ENCODE data around the gene CYTH1.

The CYTH1 gene

GRCh38 chr17:78765821-78766220 is 16.3 kb downstream of the CYTH1 start:
- Histone ChIP-seq H2AFZ (ENCODE audit: low read depth) (no peak overlapping the region), H3K79me2 (ENCODE audit: insufficient read depth, low read depth) (peaks cover 100% of the 10 kb centered on the region), H3K27ac (no peak overlapping the region), H3K4me1 (ENCODE audit: low read depth, poor library complexity, severe bottlenecking) (peaks cover 93% of the 10 kb centered on the region), H3K4me2 (peak overlapping the region; percentile 10; the same call in 1 of the 2 replicates), H3K4me3 (IDR thresholded peaks at IDR 0.05; ENCODE audit: insufficient read depth, low read depth, low read length) (no peak overlapping the region), H3K9ac (no peak overlapping the region), H3K27me3 (ENCODE audit: insufficient read depth, low read depth) (no peaks in the 10 kb centered on the region), H3K36me3 (ENCODE audit: insufficient read depth) (no peaks in the 10 kb centered on the region), H4K20me1 (ENCODE audit: insufficient read depth) (no peaks in the 10 kb centered on the region; the same call in 1 of the 2 replicates)
- TF ChIP-seq CTCF (conservative IDR thresholded peaks at IDR 0.05; ENCODE audit: low read depth, low read length) = no peak

GRCh38 chr17:78764871-78765270 is 17.2 kb downstream of the CYTH1 start:
- Histone ChIP-seq H2AFZ (ENCODE audit: low read depth) (no peak overlapping the region), H3K36me3 (ENCODE audit: insufficient read depth) (no peaks in the 10 kb centered on the region), H3K27me3 (ENCODE audit: insufficient read depth, low read depth) (no peaks in the 10 kb centered on the region), H3K9ac (no peak overlapping the region), H3K27ac (no peak overlapping the region), H3K4me3 (IDR thresholded peaks at IDR 0.05; ENCODE audit: insufficient read depth, low read depth, low read length) (no peak overlapping the region), H4K20me1 (ENCODE audit: insufficient read depth) (no peaks in the 10 kb centered on the region; the same call in 1 of the 2 replicates), H3K4me2 (no peak overlapping the region), H3K4me1 (ENCODE audit: low read depth, poor library complexity, severe bottlenecking) (peaks cover 91% of the 10 kb centered on the region), H3K79me2 (ENCODE audit: insufficient read depth, low read depth) (peaks cover 97% of the 10 kb centered on the region)
- TF ChIP-seq CTCF (conservative IDR thresholded peaks at IDR 0.05; ENCODE audit: low read depth, low read length) = no peak

- Histone ChIP-seq H3K27ac (no peak overlapping the region), H3K9ac (no peak overlapping the region), H4K20me1 (ENCODE audit: insufficient read depth) (no peaks in the 10 kb centered on the region; the same call in 1 of the 2 replicates), H3K27me3 (ENCODE audit: insufficient read depth, low read depth) (no peaks in the 10 kb centered on the region), H2AFZ (ENCODE audit: low read depth) (no peak overlapping the region), H3K79me2 (ENCODE audit: insufficient read depth, low read depth) (peaks cover 97% of the 10 kb centered on the region), H3K36me3 (ENCODE audit: insufficient read depth) (no peaks in the 10 kb centered on the region), H3K4me3 (IDR thresholded peaks at IDR 0.05; ENCODE audit: insufficient read depth, low read depth, low read length) (no peak overlapping the region), H3K4me2 (no peak overlapping the region), H3K4me1 (ENCODE audit: low read depth, poor library complexity, severe bottlenecking) (peaks cover 91% of the 10 kb centered on the region)
- TF ChIP-seq CTCF (conservative IDR thresholded peaks at IDR 0.05; ENCODE audit: low read depth, low read length) = no peak
These were observed 18.5 kb downstream of the CYTH1 start for GRCh38 chr17:78763561-78763960.

GRCh38 chr17:78761789-78762406 is 20.2 kb downstream of the CYTH1 start:
- H3K79me2 ChIP-seq (ENCODE audit: insufficient read depth, low read depth) = peaks cover 97% of the 10 kb centered on the region
- H3K36me3 ChIP-seq (ENCODE audit: insufficient read depth) = no peaks in the 10 kb centered on the region
- H4K20me1 ChIP-seq (ENCODE audit: insufficient read depth) = no peaks in the 10 kb centered on the region; the same call in 1 of the 2 replicates

More at GRCh38 chr17:78761789-78762406, 20.2 kb downstream of the CYTH1 start:
- H3K27ac ChIP-seq = no peak overlapping the region; the same call in 1 of the 2 replicates
- TF ChIP-seq CTCF (conservative IDR thresholded peaks at IDR 0.05; ENCODE audit: low read depth, low read length) = no peak
- H2AFZ ChIP-seq (ENCODE audit: low read depth) = no peak overlapping the region
- H3K4me1 ChIP-seq (ENCODE audit: low read depth, poor library complexity, severe bottlenecking) = peaks cover 91% of the 10 kb centered on the region
- H3K4me3 ChIP-seq (IDR thresholded peaks at IDR 0.05; ENCODE audit: insufficient read depth, low read depth, low read length) = no peak overlapping the region
- no peaks in the 10 kb centered on the region for H3K27me3 ChIP-seq (ENCODE audit: insufficient read depth, low read depth)
- H3K4me2 ChIP-seq = no peak overlapping the region
- H3K9ac ChIP-seq = no peak overlapping the region

Data from KMS-11 (cell line).